HUDEP-2 (cell line): ENCODE measurements around the gene NBAS.

Experiments
- DNase-seq, 76 experiments: peaks; one replicate each; lab custom pipeline; 2025; ENCODE audit not compliant: unreplicated experiment in 76 of 76; lab: John Stamatoyannopoulos, UW

NBAS gene

GRCh38 chr2:15119722-15120175 is 441.4 kb downstream of the NBAS start:
- no peak for DNase-seq

GRCh38 chr2:15117409-15118050 is 443.6 kb downstream of the NBAS start:
- no peak for DNase-seq
